ENCODE data around the gene SERPINB4. TPM values are rescaled to one million over a fixed set of nuclear protein-coding genes. Genes with fewer than 3 reads are reported as not detected.
"Not testable (repeated sequence)": the region's sequence is repeated elsewhere in the genome, so short reads cannot be mapped to it uniquely, and the experiment has no call there.

The SERPINB4 gene
- total RNA-seq, 4 donors from 2014 or later: not detected

DNA sequence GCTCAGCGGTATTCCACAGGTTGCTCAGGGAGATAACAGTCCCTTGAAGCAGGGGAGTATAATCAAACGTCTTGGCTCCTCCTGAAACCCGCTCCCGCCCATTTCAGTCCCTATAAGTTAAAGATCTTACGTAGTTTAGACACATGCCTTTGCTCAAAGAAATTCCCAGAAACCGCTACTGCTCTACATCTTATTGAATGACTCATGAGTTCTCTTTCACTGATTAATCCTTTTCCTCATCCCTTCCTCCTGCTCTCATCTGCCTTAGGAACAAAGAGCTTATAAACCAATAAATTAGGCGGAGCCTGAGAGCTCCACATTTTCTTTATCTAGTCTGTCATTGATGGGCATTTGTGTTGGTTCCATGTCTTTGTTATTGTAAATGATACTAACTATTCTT lies 4.2 kb upstream of the SERPINB4 start:
- 61 to 64% methylated on average over 6 to 7 of the region's 7 CpGs for WGBS, 2 donors (ENCODE audit: low coverage in 1 of 2)
- intact Hi-C loops (cut with DNase I; ENCODE audit: low total_unique reads): no loop called here
- TF ChIP-seq POLR2AphosphoS5 (IDR thresholded peaks at IDR 0.05): no peak
- TF ChIP-seq EP300 (IDR thresholded peaks at IDR 0.05; ENCODE audit: low read depth): no peak
- TF ChIP-seq CTCF (IDR thresholded peaks at IDR 0.05): no peak
- TF ChIP-seq POLR2A (IDR thresholded peaks at IDR 0.05): no peak
- H3K27ac ChIP-seq: no peak overlapping the region
- in situ Hi-C loops (cut with MboI; ENCODE audit: low pct_ligation_motif_present in 1 of 4, low pct_unique_long_range_greater_than_20kb in 1 of 4, low sequenced_read_pairs in 3 of 4): no loop called here
- H3K4me3 ChIP-seq: no peak overlapping the region
- no peaks in the 10 kb centered on the region for H3K27me3 ChIP-seq
- no peaks in the 10 kb centered on the region for H3K9me3 ChIP-seq
- no peak for DNase-seq
- no peaks in the 10 kb centered on the region for H3K36me3 ChIP-seq
- no peaks in the 10 kb centered on the region for H3K4me1 ChIP-seq

DNA sequence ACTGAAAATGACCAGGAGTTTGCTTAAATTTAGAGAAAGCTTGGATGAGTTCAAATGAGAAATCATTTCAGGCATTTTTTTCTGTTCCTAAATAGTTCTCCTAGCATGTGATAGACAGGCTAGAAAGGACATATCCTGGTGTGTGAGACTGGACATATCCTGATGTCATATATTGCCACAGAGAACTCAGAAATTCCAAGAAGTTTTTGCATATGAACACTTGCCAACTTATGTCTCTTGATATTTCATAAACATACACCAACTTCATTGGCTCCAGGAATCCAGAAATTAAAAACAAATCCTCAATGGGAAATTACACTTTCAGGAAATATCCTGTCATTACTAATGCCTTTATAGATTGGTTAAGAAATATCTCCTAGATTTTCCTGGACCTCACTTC lies 2.9 kb upstream of the SERPINB4 start:
- TF ChIP-seq POLR2AphosphoS5 (IDR thresholded peaks at IDR 0.05) (no peak), CTCF (IDR thresholded peaks at IDR 0.05) (no peak), POLR2A (IDR thresholded peaks at IDR 0.05) (no peak), EP300 (IDR thresholded peaks at IDR 0.05; ENCODE audit: low read depth) (no peak)
- no peak for DNase-seq
- Histone ChIP-seq H3K4me3 (no peak overlapping the region), H3K4me1 (no peaks in the 10 kb centered on the region), H3K9me3 (no peaks in the 10 kb centered on the region), H3K27ac (no peak overlapping the region), H3K27me3 (no peaks in the 10 kb centered on the region), H3K36me3 (no peaks in the 10 kb centered on the region)
- in situ Hi-C loops (cut with MboI; ENCODE audit: low pct_ligation_motif_present in 1 of 4, low pct_unique_long_range_greater_than_20kb in 1 of 4, low sequenced_read_pairs in 3 of 4) (no loop called here), intact Hi-C loops (cut with DNase I; ENCODE audit: low total_unique reads) (no loop called here)

DNA sequence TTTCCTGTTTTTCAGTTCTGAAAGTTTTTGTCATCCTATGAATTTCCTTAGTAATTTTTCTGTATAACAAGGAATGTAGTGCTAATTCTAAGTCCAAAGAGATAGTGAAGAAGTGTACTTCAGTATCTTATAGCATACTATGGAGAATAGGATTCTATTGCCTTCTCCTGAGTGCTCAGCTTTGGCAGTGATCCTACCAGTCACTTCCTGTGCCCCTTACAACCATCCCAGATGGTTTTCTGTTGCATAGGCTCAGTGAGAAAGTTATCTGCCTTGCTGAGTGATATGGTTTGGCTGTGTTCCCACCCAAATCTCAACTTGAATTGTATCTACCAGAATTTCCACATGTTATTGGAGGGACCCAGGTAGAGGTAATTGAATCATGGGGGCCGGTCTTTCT lies 638 bp upstream of the SERPINB4 start:
- H3K4me3 ChIP-seq; H3K27me3 ChIP-seq; intact Hi-C loops (cut with DNase I; ENCODE audit: low total_unique reads); H3K9me3 ChIP-seq; H3K27ac ChIP-seq; in situ Hi-C loops (cut with MboI; ENCODE audit: low pct_ligation_motif_present in 1 of 4, low pct_unique_long_range_greater_than_20kb in 1 of 4, low sequenced_read_pairs in 3 of 4); DNase-seq; H3K36me3 ChIP-seq; H3K4me1 ChIP-seq: not testable (repeated sequence)
- 87% methylated on average over 1 of the region's 1 CpG; no CpG with 5 or more reads in 1 of the 2 donors for WGBS, 2 donors (ENCODE audit: low coverage in 1 of 2)

DNA sequence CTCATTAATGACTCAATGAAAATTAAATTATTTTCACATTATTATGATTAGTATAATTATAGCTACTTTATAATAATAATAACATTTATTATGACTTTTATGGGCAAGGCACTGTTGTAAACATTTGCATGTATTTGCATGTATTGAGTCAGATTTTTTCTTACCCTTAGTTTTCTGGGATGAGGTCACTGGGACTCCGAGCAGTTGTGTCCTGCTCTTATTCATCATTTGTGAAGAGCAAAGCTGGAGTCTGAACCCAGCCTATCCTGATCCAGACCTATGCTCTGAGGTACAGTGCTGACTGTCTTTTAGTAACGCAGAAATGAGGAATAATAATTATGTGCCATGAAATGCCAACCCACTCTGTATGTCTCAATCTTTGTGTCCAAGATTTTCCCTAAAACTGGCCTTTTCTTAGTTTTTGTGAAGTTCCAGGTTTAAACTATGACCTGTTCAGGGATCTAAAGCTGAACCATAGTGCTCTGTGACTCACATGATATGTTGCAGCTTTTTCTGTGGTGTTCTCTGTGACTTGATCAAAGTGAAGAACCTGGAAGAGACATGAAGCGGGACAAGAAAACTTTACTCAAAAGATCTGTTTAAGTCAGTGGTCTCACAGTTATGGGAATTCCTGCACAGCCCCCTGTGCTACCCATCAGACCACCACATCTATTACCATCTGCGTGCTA lies 1.2 kb downstream of the SERPINB4 start:
- H3K9me3 ChIP-seq; intact Hi-C loops (cut with DNase I; ENCODE audit: low total_unique reads); H3K27ac ChIP-seq; H3K4me3 ChIP-seq; H3K27me3 ChIP-seq; in situ Hi-C loops (cut with MboI; ENCODE audit: low pct_ligation_motif_present in 1 of 4, low pct_unique_long_range_greater_than_20kb in 1 of 4, low sequenced_read_pairs in 3 of 4); H3K4me1 ChIP-seq; DNase-seq; H3K36me3 ChIP-seq: not testable (repeated sequence)
- 80 to 83% methylated on average over 3 to 4 of the region's 4 CpGs for WGBS, 2 donors (ENCODE audit: low coverage in 1 of 2)

DNA sequence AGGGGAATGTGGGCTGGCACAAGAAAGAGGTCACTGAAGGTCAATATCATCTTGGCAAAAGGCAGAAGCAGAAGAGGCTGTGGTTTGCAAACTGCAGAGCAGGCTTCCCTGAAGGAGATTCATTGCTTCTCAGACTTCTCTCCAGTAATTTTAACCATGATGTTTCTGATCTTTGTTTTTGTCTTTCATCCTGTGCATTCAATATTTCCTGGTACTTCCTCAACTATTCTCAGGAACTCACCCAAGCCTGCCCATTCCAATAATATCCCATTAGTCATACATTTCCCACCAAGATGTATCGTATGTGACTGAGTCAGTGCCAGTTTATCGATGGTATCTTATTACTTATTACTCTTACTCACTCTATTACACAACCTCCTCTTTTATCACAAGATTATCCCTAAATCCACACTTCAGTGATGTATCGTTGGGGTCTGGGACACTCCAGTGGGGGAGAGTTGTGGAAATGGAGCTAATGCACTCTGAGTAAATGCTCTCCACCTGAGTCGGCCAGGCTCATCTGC lies 2.8 kb downstream of the SERPINB4 start:
- intact Hi-C loops (cut with DNase I; ENCODE audit: low total_unique reads): not testable (repeated sequence)

GRCh38 chr18:63637703-63638102 lies 6.4 kb downstream of the SERPINB4 start:
- no peaks in the 10 kb centered on the region for H3K4me1 ChIP-seq
- intact Hi-C loops (cut with DNase I; ENCODE audit: low total_unique reads): no loop called here
- H3K27me3 ChIP-seq: no peaks in the 10 kb centered on the region
- in situ Hi-C loops (cut with MboI; ENCODE audit: low pct_ligation_motif_present in 1 of 4, low pct_unique_long_range_greater_than_20kb in 1 of 4, low sequenced_read_pairs in 3 of 4): no loop called here
- no peak overlapping the region for H3K27ac ChIP-seq
- TF ChIP-seq EP300 (IDR thresholded peaks at IDR 0.05; ENCODE audit: low read depth) (no peak), POLR2A (IDR thresholded peaks at IDR 0.05) (no peak), POLR2AphosphoS5 (IDR thresholded peaks at IDR 0.05) (no peak), CTCF (IDR thresholded peaks at IDR 0.05) (no peak)
- no peaks in the 10 kb centered on the region for H3K9me3 ChIP-seq
- no peak overlapping the region for H3K4me3 ChIP-seq
- H3K36me3 ChIP-seq: no peaks in the 10 kb centered on the region
- 78 to 81% methylated on average over 6 of the region's 6 CpGs for WGBS, 2 donors (ENCODE audit: low coverage in 1 of 2)
- no peak for DNase-seq

More for the DNA sequence above, 2.8 kb downstream of the SERPINB4 start:
- H3K36me3 ChIP-seq; in situ Hi-C loops (cut with MboI; ENCODE audit: low pct_ligation_motif_present in 1 of 4, low pct_unique_long_range_greater_than_20kb in 1 of 4, low sequenced_read_pairs in 3 of 4); DNase-seq; H3K27me3 ChIP-seq; H3K27ac ChIP-seq; H3K9me3 ChIP-seq; H3K4me3 ChIP-seq; H3K4me1 ChIP-seq: not testable (repeated sequence)
- 89% methylated on average over 4 of the region's 4 CpGs; no CpG with 5 or more reads in 1 of the 2 donors for WGBS, 2 donors (ENCODE audit: low coverage in 1 of 2)
